Heart right ventricle (tissue), 16 donors: ENCODE data around the gene UBE2O. TPM values are rescaled to one million over a fixed set of nuclear protein-coding genes. Genes with fewer than 3 reads are reported as not detected.
A peak's percentile ranks its signal among the peaks of the same experiment; 100 is the strongest.

ENCODE experiments used
- ATAC-seq, 8 donors: fragments of 200-7000 bp; cut with Tn5 transposase; one replicate each; pipeline ENCODE4 v1.9.1; 2020; ENCODE audit warnings: mild to moderate bottlenecking in 8 of 8, moderate library complexity in 8 of 8, moderate number of reproducible peaks in 1 of 8
- DNase-seq, 2 donors: peaks; one replicate each; pipeline ENCODE4 v3.0.0-alpha.2; 2020
- H3K27ac ChIP-seq, 10 donors: fragments of 200-600 bp; sonication (generic) in 2 of 10; one replicate each; pipeline versions ENCODE4 v1.5.0 to v1.8.0; 2020 to 2022; ENCODE audit warnings: mild to moderate bottlenecking in 3 of 10
- H3K27me3 ChIP-seq, 7 donors: fragments of 200-600 bp; one replicate each; pipeline ENCODE4 v1.8.0; 2021 to 2022; ENCODE audit warnings: mild to moderate bottlenecking in 2 of 7
- H3K36me3 ChIP-seq, 9 donors: fragments of 200-600 bp; sonication (generic) in 1 of 9; one replicate each; pipeline versions ENCODE4 v1.5.0 to v1.8.0; 2020 to 2022; ENCODE audit warnings: mild to moderate bottlenecking in 2 of 9
- H3K4me1 ChIP-seq, 9 donors: fragments of 200-600 bp; sonication (generic) in 1 of 9; one replicate each; pipeline versions ENCODE4 v1.5.0 to v1.8.0; 2020 to 2022; ENCODE audit warnings: mild to moderate bottlenecking in 4 of 9
- H3K4me3 ChIP-seq, 10 donors: fragments of 200-600 bp; sonication (generic) in 2 of 10; one replicate each; pipeline versions ENCODE4 v1.5.0 to v1.8.0; 2020 to 2022; ENCODE audit warnings: mild to moderate bottlenecking in 7 of 10, moderate library complexity in 2 of 10
- H3K9me3 ChIP-seq, 11 donors: fragments of 200-600 bp in 10 of 11; sonication (generic) in 2 of 11; one replicate each; pipeline versions ENCODE4 v1.5.0 to v1.8.0; 2013 to 2022; ENCODE audit warnings: mild to moderate bottlenecking in 2 of 11, control low read depth in 1 of 11, moderate library complexity in 1 of 11
- CTCF ChIP-seq, 9 donors: fragments of 200-600 bp; sonication (generic) in 2 of 9; IDR thresholded peaks; one replicate each; pipeline versions ENCODE4 v1.5.0 to v1.8.0; 2021 to 2022; ENCODE audit warnings: antibody characterized with exemption in 9 of 9, mild to moderate bottlenecking in 5 of 9, moderate library complexity in 1 of 9
- WGBS, 2 donors: extraction: QIAGEN DNeasy Blood & Tissue Kit; methylation state at CpG; one replicate each; pipeline ENCODE4 v1.1.7; 2013; ENCODE audit warnings: inconsistent platforms in 1 of 2; 5-methylcytosine and 5-hydroxymethylcytosine counted together
- intact Hi-C, 10 donors: fragments of 100-400 bp; cut with DNase I; formaldehyde crosslinking; loops; one replicate each; pipeline versions ENCODE4 v1.11.1 to v1.14.2; 2022
- polyA plus RNA-seq, 2 donors: library from polyadenylated mRNA; stranded (reverse); fragments of 200-250 nt; gene quantifications; one replicate each; pipeline ENCODE4 v1.2.3, GENCODE V29; 2013
- total RNA-seq, 10 donors: library from RNA; stranded (reverse); fragmentation: NEBNext Ultra II Directional in 3 of 10; extraction: Animal tissue kit (Norgen Biotek cat#: 25700) in 3 of 10; gene quantifications; one replicate each; pipeline versions ENCODE4 v1.2.1 to v1.2.4, GENCODE V29; 2021 to 2023
- donor health status: Arrhythmogenic right ventricular cardiomyopathy.
- donor health status: ischemic (EF 13 %, LVEDD 7.1; RV severe dilation, severe dysfunction).
- donor health status: healthy with polysubstance abuse.
- donor health status: DM: no; HTN: yes; CAD: no.
- donor health status: DM: no; HTN: no; CAD: no.
- donor health status: ischemic (EF 25% LVEDD 6.9; RV normal size, moderate dysfunction).
- donor health status: ischemic (EF 25% LVEDD 5.7; RV mildly dilated, moderate dysfunction).
- donor health status: healthy.
- donor health status: DM: yes; HTN: yes; CAD: no.
- donor health status: Ischemic cardiomyopathy.
- donor health status: ischemic (EF 35%, LVEDD 5.7; RV mildly dilated, moderate dysfunction).
- donor health status: nonischemic (EF 11% LVEDD 7.7; RV severe dilation, severe dysfunction).
- donor health status: DM: yes; HTN: yes; CAD: no.
- donor health status: PGD.
- donor health status: ischemic (EF 29% LVEDD 5.4; RV normal size, mild dysfunction).
- donor health status: nonischemic (EF 23%, LVEDD 6.1; RV moderate dilation, normal function).

UBE2O gene
- total and polyA plus RNA-seq, 12 donors = 9.1 to 39.0 (median 34.3) TPM

- ATAC-seq = peak in 4 of 8 donors; percentile 33 to 56 (median 42)
- no peak for DNase-seq
- peaks cover 3 to 75% (median 60%) of the 10 kb centered on the region in 9 donors for H3K4me1 ChIP-seq
- 66 to 73% methylated on average over 9 of the region's 9 CpGs for WGBS, 2 donors
- H3K36me3 ChIP-seq = peaks cover 0 to 5% (median 0%) of the 10 kb centered on the region in 9 donors
- no peak overlapping the region for H3K4me3 ChIP-seq
- no peak for TF ChIP-seq CTCF (IDR thresholded peaks at IDR 0.05)
- H3K27me3 ChIP-seq = no peaks in the 10 kb centered on the region
- intact Hi-C loops = no loop called here
- H3K9me3 ChIP-seq = no peaks in the 10 kb centered on the region
- peak overlapping the region in 4 of 10 donors; percentile 24 to 53 (median 30) for H3K27ac ChIP-seq
Measured at GRCh38 chr17:76438906-76439305, 14.0 kb downstream of the UBE2O start.

- DNase-seq = no peak
- TF ChIP-seq CTCF (IDR thresholded peaks at IDR 0.05) = no peak
- intact Hi-C loops = no loop called here
- WGBS, 2 donors = 71% methylated on average over 13 of the region's 13 CpGs
- peak overlapping the region in 1 of 10 donors; percentile 6 for H3K27ac ChIP-seq
- H3K4me1 ChIP-seq = peaks cover 3 to 76% (median 56%) of the 10 kb centered on the region in 9 donors
- no peaks in the 10 kb centered on the region for H3K9me3 ChIP-seq
- H3K36me3 ChIP-seq = peaks cover 0 to 5% (median 0%) of the 10 kb centered on the region in 9 donors
- ATAC-seq = no peak
- H3K4me3 ChIP-seq = no peak overlapping the region
- H3K27me3 ChIP-seq = no peaks in the 10 kb centered on the region
Measured at GRCh38 chr17:76437467-76438402, 15.2 kb downstream of the UBE2O start.

- Histone ChIP-seq H3K36me3 (peaks cover 0 to 5% (median 0%) of the 10 kb centered on the region in 9 donors), H3K9me3 (no peaks in the 10 kb centered on the region), H3K27ac (peak overlapping the region in 3 of 10 donors; percentile 20 to 35 (median 21)), H3K4me1 (peaks cover 1 to 76% (median 54%) of the 10 kb centered on the region in 9 donors), H3K27me3 (no peaks in the 10 kb centered on the region), H3K4me3 (no peak overlapping the region)
- ATAC-seq = no peak
- no peak for TF ChIP-seq CTCF (IDR thresholded peaks at IDR 0.05)
- DNase-seq = no peak
- intact Hi-C loops = no loop called here
- WGBS, 2 donors = 90 to 91% methylated on average over 11 of the region's 11 CpGs
Measured at GRCh38 chr17:76435751-76436150, 17.2 kb downstream of the UBE2O start.

- no peak for DNase-seq
- H3K27ac ChIP-seq = peak overlapping the region in 3 of 10 donors; percentile 2 to 31 (median 15)
- peak in 5 of 8 donors; percentile 16 to 78 (median 43) for ATAC-seq
- WGBS, 2 donors = 83 to 84% methylated on average over 7 of the region's 7 CpGs
- H3K36me3 ChIP-seq = peaks cover 0 to 5% (median 0%) of the 10 kb centered on the region in 9 donors
- H3K27me3 ChIP-seq = no peaks in the 10 kb centered on the region
- no peak overlapping the region for H3K4me3 ChIP-seq
- peaks cover 0 to 74% (median 49%) of the 10 kb centered on the region in 9 donors for H3K4me1 ChIP-seq
- TF ChIP-seq CTCF (IDR thresholded peaks at IDR 0.05) = no peak
- H3K9me3 ChIP-seq = no peaks in the 10 kb centered on the region
- intact Hi-C loops = no loop called here
Measured at GRCh38 chr17:76434870-76435269, 18.1 kb downstream of the UBE2O start.
